AG04450 (cell line): ENCODE data around the gene XYLT1. TPM values are rescaled to one million over a fixed set of nuclear protein-coding genes. Genes with fewer than 3 reads are reported as not detected.

Experiments used
- CTCF ChIA-PET: fragments of 300-600, 350-600 bp; formaldehyde crosslinking; extraction: SDS; loops from one replicate; lab custom pipeline; 2022; ENCODE audit warnings: antibody characterized with exemption, inconsistent platforms; lab: Charles Lee
- POLR2A ChIA-PET: fragments of 350-600 bp; formaldehyde crosslinking; extraction: SDS; loops from one replicate; lab custom pipeline; 2021; ENCODE audit warnings: antibody characterized with exemption, inconsistent platforms; lab: Yijun Ruan, JAX
- DNase-seq: peaks from one replicate; pipeline ENCODE4 v3.0.0-alpha.2; 2011; ENCODE audit warnings: low read depth, low spot score
- H3K27ac ChIP-seq: one replicate; pipeline ENCODE4 v1.5.1; 2012; ENCODE audit warnings: low read depth, low read length, control low read depth
- H3K27me3 ChIP-seq: one replicate; pipeline ENCODE4 v1.6.0; 2012; ENCODE audit warnings: low read length; ENCODE audit not compliant: control insufficient read depth, insufficient read depth
- H3K4me3 ChIP-seq: 2 replicates; pipeline ENCODE4 v1.5.1; 2011; ENCODE audit warnings: mild to moderate bottlenecking, low read depth, low read length, control low read depth
- H3K9me3 ChIP-seq: 2 replicates; pipeline ENCODE4 v1.5.1; 2012; ENCODE audit warnings: low read length; ENCODE audit not compliant: control insufficient read depth, insufficient read depth
- CTCF ChIP-seq: IDR thresholded peaks from 2 replicates; pipeline ENCODE4 v1.5.1; 2011; ENCODE audit warnings: low read depth, low read length, control low read depth, inconsistent platforms
- polyA plus RNA-seq: library from polyadenylated mRNA; depleted of rRNA; stranded (reverse); fragments of >200 nt; gene quantifications from 2 replicates; pipeline ENCODE4 v1.2.3, GENCODE V29; 2011

The XYLT1 gene
- polyA plus RNA-seq, 1 experiment = 6.7 TPM

- no peaks in the 10 kb centered on the region for H3K9me3 ChIP-seq
- no peak for TF ChIP-seq CTCF
Measured at GRCh38 chr16:17440131-17440530, 30.6 kb downstream of the XYLT1 start.

GRCh38 chr16:17439580-17439979 is 31.2 kb downstream of the XYLT1 start:
- H3K27me3 ChIP-seq = no peaks in the 10 kb centered on the region
- ChIA-PET CTCF (no interaction called here), POLR2A (no interaction called here)
- H3K27ac ChIP-seq = no peak overlapping the region
- H3K9me3 ChIP-seq = no peaks in the 10 kb centered on the region
- no peak for DNase-seq
- H3K4me3 ChIP-seq = no peak overlapping the region
- no peak for TF ChIP-seq CTCF

More at GRCh38 chr16:17440131-17440530, 30.6 kb downstream of the XYLT1 start:
- Histone ChIP-seq H3K27ac (no peak overlapping the region), H3K4me3 (no peak overlapping the region), H3K27me3 (no peaks in the 10 kb centered on the region)
- ChIA-PET POLR2A (no interaction called here), CTCF (no interaction called here)
- DNase-seq = no peak

GRCh38 chr16:17437981-17438380 is 32.8 kb downstream of the XYLT1 start:
- no peak for TF ChIP-seq CTCF
- ChIA-PET CTCF (no interaction called here), POLR2A (no interaction called here)
- DNase-seq = no peak
- Histone ChIP-seq H3K27ac (no peak overlapping the region), H3K9me3 (no peaks in the 10 kb centered on the region), H3K4me3 (no peak overlapping the region), H3K27me3 (no peaks in the 10 kb centered on the region)

- Histone ChIP-seq H3K27ac (no peak overlapping the region), H3K27me3 (no peaks in the 10 kb centered on the region), H3K9me3 (no peaks in the 10 kb centered on the region), H3K4me3 (no peak overlapping the region)
- ChIA-PET CTCF (interaction anchor here (0.6 kb wide), 1 partner anchor 31 kb away, joined by 3 read pairs; no protein-coding TSS in a partner anchor), POLR2A (no interaction called here)
- no peak for TF ChIP-seq CTCF
- DNase-seq = no peak
Measured at GRCh38 chr16:17437127-17437720, 33.5 kb downstream of the XYLT1 start.

GRCh38 chr16:17435318-17435717 is 35.4 kb downstream of the XYLT1 start:
- no peak overlapping the region for H3K4me3 ChIP-seq
- CTCF ChIA-PET = no interaction called here
- no peaks in the 10 kb centered on the region for H3K9me3 ChIP-seq
- no peak for TF ChIP-seq CTCF
- POLR2A ChIA-PET = no interaction called here
- no peaks in the 10 kb centered on the region for H3K27me3 ChIP-seq
- H3K27ac ChIP-seq = no peak overlapping the region
- no peak for DNase-seq
